Measurements from ENCODE around the gene KCNK2. TPM values are rescaled to one million over a fixed set of nuclear protein-coding genes. Genes with fewer than 3 reads are reported as not detected.

KCNK2 gene
- under 0.01 and 3.8 TPM in 2 replicates for total RNA-seq

GRCh38 chr1:215082532-215083382 lies at the start of gene KCNK2:
KCNK2 (plus strand) TSS chr1:215082737; CDS start chr1:215083386, 649 bp downstream.

